GM12872 (cell line): ENCODE data around the gene B9D1.

Source experiments
- TF ChIP-seq, protein P1 (sequence below): IDR thresholded peaks from 3 replicates; pipeline ENCODE4 v1.5.1; 2011; ENCODE audit warnings: low read depth, mild to moderate bottlenecking, low read length, moderate library complexity; ENCODE audit not compliant: insufficient read depth

Gene B9D1

DNA sequence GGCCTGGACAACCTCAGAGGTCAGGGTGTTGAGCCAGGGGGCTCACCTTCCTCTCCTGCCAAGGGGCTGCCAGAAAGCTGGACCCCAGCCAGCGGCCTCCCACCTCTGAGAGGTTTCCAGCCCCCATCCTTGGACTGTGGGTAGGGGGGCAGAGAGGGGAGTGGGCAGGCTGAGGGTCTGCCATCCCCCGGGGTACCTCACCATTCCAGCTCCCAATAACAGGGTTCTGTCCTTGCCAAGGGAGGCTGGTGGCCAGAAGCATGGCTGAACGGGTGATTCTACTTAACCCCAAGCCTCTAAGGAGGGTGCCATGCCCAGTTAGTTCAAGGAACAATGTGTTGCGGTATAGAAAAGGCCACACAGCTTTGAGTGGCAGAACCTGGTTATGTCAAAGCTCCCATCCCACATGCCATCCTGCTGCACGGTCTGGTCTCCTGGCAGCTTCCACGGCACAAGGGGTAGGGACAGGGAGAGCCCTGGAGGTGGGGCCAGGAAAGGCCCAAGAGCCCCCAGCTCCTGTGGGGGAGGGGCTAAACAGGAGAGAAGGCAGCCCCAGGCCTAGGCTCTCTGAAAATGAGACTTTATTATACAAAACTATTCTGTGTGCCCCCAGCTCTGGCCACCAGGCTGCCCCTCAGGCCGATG lies 19.8 kb downstream of the B9D1 start:
- TF ChIP-seq, protein P1, sequence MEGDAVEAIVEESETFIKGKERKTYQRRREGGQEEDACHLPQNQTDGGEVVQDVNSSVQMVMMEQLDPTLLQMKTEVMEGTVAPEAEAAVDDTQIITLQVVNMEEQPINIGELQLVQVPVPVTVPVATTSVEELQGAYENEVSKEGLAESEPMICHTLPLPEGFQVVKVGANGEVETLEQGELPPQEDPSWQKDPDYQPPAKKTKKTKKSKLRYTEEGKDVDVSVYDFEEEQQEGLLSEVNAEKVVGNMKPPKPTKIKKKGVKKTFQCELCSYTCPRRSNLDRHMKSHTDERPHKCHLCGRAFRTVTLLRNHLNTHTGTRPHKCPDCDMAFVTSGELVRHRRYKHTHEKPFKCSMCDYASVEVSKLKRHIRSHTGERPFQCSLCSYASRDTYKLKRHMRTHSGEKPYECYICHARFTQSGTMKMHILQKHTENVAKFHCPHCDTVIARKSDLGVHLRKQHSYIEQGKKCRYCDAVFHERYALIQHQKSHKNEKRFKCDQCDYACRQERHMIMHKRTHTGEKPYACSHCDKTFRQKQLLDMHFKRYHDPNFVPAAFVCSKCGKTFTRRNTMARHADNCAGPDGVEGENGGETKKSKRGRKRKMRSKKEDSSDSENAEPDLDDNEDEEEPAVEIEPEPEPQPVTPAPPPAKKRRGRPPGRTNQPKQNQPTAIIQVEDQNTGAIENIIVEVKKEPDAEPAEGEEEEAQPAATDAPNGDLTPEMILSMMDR, result no peak

DNA sequence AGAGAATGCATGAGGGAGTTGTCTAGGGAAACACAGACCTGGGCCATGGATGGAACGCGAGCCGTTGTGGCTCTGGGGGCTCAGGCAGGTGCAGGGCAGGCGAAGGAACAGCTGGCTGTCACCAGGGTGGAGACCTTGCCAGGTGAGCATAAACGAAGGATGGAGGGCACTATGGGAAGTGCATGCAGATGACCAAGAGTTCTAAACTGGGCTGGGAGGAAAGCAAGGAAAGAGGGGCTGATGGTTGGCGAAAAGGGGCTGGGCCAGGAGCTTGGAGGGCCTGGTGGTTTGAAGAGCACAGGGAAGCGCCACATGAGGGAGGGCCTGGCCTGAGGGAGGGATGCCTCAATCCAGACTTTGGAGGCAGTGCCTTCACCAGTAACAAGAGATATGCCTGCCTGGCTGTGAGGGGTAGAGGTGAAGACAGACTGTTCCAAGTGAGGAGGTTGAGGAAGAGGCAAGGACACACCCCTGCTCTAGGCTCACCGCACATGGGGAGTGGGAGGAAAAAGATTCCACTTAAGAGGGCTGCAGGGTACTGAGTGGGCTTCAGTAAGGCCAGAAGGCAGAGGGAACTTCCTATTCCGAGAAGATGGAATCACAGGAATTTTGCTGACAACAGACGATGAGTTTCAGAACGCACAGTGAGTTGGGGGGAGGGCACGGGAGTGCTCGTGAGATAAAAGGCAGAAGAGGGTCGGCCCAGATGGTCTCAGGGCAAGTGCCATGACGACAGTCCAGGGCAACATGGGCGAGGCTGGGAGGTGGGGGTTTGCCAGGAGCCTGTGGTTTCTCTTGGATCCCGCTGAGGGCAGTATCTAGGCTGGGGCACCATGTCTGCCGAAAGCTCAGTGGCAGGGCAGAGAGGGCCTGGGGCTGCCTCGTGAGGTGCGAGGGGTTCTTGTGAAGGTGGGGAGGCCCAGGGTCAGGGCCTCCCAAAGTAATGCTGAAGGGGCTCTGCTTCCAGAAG lies 20.6 kb downstream of the B9D1 start:
- TF ChIP-seq, protein P1, result no peak

DNA sequence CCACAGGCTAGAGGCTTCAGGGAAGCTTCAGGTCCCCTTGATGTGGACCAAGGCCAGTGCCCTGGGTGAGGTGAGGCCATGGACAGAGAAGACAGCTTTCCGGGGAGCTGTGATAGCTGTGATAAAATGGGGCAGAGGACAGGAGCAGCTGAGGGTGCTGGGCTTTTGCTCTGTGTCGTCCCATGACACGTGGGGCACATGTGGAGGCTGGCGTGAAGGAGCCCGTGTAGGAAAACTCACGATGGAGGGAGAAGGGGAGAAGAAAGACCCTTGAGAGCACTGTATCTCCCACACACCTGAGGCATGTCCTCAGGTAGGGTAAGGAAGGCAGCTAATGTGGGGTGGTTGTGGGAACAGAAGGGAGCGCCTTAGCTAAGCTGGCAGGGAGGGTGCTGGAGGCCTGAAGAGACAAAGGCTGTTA lies 21.3 kb downstream of the B9D1 start:
- TF ChIP-seq, protein P1, result no peak

DNA sequence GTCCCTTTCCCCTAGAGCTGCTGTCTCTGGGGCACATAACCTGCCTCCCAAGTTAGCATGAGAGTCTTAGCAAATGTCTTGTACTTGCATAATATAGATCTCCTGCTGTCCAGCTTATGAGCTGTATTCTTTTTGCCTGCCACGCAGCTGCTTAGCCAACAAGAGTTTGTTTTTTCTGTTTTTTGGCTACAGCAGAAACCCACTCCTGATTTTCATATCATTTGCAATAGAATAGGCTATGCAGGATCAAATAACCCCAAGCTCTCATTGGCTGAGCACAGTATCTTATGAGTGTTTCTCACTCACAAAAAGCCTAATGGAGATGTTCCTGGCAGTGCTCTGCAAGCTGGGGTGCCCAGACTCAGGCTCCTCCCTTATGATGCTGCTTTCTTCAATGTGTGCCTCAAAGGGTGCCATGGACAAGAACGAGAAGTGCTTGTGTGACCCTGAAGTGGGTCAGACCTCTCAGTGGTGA lies 23.1 kb downstream of the B9D1 start:
- TF ChIP-seq, protein P1, result no peak

DNA sequence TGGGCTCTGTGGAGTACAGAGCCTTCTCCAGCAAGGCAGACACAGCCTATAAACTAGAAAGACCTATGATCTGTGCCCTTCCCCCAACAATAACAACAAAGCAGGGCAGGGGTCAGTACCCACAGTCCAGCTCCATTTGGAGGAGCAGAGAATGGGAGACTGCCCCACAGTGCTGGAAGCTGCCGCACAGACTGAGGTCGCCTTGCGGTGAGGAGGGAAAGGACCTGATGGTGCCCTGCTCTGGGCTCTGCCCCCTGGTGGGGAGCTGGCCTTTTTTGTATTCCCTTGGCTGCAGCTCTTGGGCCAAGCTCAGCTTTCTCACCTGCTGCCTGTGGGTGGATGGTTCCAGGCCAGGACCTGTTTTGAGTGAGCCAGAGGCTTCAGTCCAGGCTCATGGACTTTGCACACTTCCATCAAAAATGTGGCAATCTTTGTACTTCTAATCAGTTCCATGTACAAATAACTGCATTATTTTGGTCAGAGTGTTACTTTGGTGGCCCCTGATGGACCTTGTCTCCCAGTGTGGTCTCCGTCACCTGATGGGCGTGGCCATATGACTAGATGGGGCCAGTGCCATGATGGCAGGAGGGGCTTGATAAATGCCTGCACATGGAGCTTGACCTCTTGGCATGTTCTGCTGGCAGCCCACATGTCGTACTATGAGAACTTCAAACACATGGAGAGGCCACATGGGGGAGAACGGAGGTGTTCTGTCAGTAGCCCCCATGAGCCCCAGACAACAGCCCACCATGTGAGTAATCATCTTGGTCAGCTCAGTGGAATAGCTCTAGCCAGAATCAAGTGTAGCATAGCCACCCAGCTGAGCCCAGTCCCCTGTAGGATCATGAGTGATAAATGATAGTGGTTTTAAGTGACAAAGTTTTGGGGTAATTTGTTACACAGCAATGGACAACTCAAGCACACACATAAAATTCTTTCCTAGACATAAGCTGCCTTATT lies 24.2 kb downstream of the B9D1 start:
- TF ChIP-seq, protein P1, result peak; percentile 93

DNA sequence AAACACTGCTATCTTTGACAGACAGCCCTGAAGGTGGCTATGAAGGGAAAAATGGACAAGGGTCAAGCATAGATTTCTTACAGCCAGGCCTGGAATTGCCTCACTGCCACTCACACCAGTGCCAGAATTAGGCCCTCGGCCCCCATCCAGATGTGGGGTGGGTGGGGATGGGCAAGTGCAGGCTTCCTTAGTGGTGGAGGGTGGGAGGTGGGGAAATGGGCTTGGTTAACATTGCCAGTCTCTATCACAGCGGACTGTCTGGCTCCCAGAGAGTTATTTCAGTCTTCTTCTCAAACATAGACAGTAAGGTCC lies 24.9 kb downstream of the B9D1 start:
- TF ChIP-seq, protein P1, result no peak
